Thyroid gland (tissue), 4 donors: Measurements from ENCODE around the gene TPSG1.

Experiments
- POLR2A ChIP-seq, 2 donors: fragments of 450-650 bp; IDR thresholded peaks; one replicate each; pipeline ENCODE4 v1.6.1; 2017; ENCODE audit warnings: antibody characterized with exemption in 2 of 2, mild to moderate bottlenecking in 2 of 2, moderate library complexity in 1 of 2
- TF ChIP-seq, protein P1 (sequence below), 6 experiments: fragments of 200-600 bp in 3 of 6; fragments of 450-650 bp in 3 of 6; sonication (generic) in 3 of 6; IDR thresholded peaks; one replicate each; pipeline ENCODE4 v1.5.1; 2016 to 2019; ENCODE audit warnings: antibody characterized with exemption in 6 of 6, mild to moderate bottlenecking in 2 of 6, inconsistent platforms in 1 of 6, moderate library complexity in 1 of 6

GRCh38 chr16:1214719-1215118 lies 10.3 kb downstream of the TPSG1 start:
- TF ChIP-seq, protein P1, sequence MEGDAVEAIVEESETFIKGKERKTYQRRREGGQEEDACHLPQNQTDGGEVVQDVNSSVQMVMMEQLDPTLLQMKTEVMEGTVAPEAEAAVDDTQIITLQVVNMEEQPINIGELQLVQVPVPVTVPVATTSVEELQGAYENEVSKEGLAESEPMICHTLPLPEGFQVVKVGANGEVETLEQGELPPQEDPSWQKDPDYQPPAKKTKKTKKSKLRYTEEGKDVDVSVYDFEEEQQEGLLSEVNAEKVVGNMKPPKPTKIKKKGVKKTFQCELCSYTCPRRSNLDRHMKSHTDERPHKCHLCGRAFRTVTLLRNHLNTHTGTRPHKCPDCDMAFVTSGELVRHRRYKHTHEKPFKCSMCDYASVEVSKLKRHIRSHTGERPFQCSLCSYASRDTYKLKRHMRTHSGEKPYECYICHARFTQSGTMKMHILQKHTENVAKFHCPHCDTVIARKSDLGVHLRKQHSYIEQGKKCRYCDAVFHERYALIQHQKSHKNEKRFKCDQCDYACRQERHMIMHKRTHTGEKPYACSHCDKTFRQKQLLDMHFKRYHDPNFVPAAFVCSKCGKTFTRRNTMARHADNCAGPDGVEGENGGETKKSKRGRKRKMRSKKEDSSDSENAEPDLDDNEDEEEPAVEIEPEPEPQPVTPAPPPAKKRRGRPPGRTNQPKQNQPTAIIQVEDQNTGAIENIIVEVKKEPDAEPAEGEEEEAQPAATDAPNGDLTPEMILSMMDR (IDR thresholded peaks at IDR 0.05): no peak
- TF ChIP-seq POLR2A (IDR thresholded peaks at IDR 0.05): no peak
